ENCODE measurements around the gene FKRP. TPM values are rescaled to one million over a fixed set of nuclear protein-coding genes. Genes with fewer than 3 reads are reported as not detected.

FKRP gene
- total and polyA plus RNA-seq, 2 of the 13 experiments (the other 11 are each of a cell fraction or from before 2014, with no cell fraction given), result 7.3 to 9.8 TPM

DNA sequence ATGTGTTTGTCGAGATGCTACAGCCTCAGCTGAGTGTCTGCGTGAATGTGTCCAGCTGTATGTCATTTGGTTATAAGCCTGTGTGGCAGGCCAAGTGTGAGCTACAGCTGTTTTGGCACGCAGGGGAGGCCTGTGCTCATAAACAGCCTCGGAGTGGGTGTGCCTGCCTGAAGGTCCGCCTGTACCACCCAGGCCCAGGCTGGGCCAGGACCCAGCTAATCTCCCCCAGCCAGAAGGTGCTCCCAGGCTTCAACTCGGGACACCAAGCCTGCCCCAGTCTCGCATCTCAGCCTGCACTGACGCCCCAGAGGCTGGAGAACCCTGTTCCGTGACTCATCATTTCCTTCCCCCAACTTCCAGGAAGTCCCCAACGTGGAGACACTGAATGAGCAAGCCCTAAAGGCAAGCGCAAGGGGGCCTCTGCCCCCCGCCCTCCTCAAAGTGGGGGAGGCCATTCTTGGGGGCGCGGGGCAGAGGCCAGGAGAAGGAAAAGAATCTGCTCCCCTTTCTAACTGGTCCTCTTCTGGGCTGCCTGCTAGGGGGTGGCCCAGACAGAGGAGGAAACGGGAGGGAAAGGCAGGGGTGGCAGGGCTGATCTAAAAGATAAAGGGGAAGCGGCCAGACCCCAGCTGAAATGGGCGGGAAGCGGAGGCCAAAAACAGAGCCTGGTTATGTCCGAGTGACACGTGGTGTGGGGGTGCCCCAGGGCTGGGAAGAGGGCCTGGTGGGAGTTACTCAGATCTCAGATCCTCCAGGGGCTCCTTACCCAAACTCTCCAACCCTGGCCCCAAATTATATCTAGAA is 40.6 kb downstream of the FKRP start (continued):
- TF ChIP-seq, protein P1, sequence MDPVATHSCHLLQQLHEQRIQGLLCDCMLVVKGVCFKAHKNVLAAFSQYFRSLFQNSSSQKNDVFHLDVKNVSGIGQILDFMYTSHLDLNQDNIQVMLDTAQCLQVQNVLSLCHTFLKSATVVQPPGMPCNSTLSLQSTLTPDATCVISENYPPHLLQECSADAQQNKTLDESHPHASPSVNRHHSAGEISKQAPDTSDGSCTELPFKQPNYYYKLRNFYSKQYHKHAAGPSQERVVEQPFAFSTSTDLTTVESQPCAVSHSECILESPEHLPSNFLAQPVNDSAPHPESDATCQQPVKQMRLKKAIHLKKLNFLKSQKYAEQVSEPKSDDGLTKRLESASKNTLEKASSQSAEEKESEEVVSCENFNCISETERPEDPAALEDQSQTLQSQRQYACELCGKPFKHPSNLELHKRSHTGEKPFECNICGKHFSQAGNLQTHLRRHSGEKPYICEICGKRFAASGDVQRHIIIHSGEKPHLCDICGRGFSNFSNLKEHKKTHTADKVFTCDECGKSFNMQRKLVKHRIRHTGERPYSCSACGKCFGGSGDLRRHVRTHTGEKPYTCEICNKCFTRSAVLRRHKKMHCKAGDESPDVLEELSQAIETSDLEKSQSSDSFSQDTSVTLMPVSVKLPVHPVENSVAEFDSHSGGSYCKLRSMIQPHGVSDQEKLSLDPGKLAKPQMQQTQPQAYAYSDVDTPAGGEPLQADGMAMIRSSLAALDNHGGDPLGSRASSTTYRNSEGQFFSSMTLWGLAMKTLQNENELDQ (CRISPR knock-in tag; IDR thresholded peaks at IDR 0.05; ENCODE audit: borderline replicate concordance), result no peak
- TF ChIP-seq XBP1 (CRISPR knock-in tag; IDR thresholded peaks at IDR 0.05) (no peak; the same call in 1 of the 2 replicates), ZNF441 (CRISPR knock-in tag; IDR thresholded peaks at IDR 0.05; ENCODE audit: borderline replicate concordance) (no peak), ZFP36 (IDR thresholded peaks at IDR 0.05; ENCODE audit: borderline replicate concordance, low read depth, low read length, partially characterized antibody) (no peak), PLRG1 (conservative IDR thresholded peaks at IDR 0.05) (no peak), ZEB1 (IDR thresholded peaks at IDR 0.05; ENCODE audit: insufficient replicate concordance, low read depth) (no peak), RFXAP (CRISPR knock-in tag; IDR thresholded peaks at IDR 0.05; ENCODE audit: borderline replicate concordance) (0 out of 2 replicates have a peak, but pooled peaks have one; percentile 7), RBFOX2 (IDR thresholded peaks at IDR 0.05; ENCODE audit: low read depth, low read length) (0 out of 2 replicates have a peak, but pooled peaks have one; percentile 39), MYC (CRISPR knock-in tag; IDR thresholded peaks at IDR 0.05; ENCODE audit: borderline replicate concordance) (peak; percentile 37; the same call in 1 of the 2 replicates), MEF2D (CRISPR knock-in tag; IDR thresholded peaks at IDR 0.05) (0 out of 2 replicates have a peak, but pooled peaks have one; percentile 28), ZNF547 (CRISPR knock-in tag; IDR thresholded peaks at IDR 0.05) (no peak), ZNF17 (CRISPR knock-in tag; IDR thresholded peaks at IDR 0.05) (no peak), SNAPC2 (CRISPR knock-in tag; IDR thresholded peaks at IDR 0.05) (no peak), ZNF772 (CRISPR knock-in tag; IDR thresholded peaks at IDR 0.05) (peak; percentile 73), KLF11 (CRISPR knock-in tag; IDR thresholded peaks at IDR 0.05) (0 out of 2 replicates have a peak, but pooled peaks have one; percentile 2), SPEN (CRISPR knock-in tag; IDR thresholded peaks at IDR 0.05; ENCODE audit: low read depth) (0 out of 2 replicates have a peak, but pooled peaks have one; percentile 12), ZNF263 (CRISPR knock-in tag; IDR thresholded peaks at IDR 0.05) (peak; percentile 31; the same call in 1 of the 2 replicates), ETV6 (CRISPR knock-in tag; conservative IDR thresholded peaks at IDR 0.05) (peak; percentile 96), HNRNPLL (IDR thresholded peaks at IDR 0.05; ENCODE audit: low read depth, low read length, poor library complexity, severe bottlenecking) (peak; percentile 16)
- TF ChIP-seq, protein P2, sequence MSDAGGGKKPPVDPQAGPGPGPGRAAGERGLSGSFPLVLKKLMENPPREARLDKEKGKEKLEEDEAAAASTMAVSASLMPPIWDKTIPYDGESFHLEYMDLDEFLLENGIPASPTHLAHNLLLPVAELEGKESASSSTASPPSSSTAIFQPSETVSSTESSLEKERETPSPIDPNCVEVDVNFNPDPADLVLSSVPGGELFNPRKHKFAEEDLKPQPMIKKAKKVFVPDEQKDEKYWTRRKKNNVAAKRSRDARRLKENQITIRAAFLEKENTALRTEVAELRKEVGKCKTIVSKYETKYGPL (CRISPR knock-in tag; IDR thresholded peaks at IDR 0.05), result no peak
- TF ChIP-seq, protein P3, sequence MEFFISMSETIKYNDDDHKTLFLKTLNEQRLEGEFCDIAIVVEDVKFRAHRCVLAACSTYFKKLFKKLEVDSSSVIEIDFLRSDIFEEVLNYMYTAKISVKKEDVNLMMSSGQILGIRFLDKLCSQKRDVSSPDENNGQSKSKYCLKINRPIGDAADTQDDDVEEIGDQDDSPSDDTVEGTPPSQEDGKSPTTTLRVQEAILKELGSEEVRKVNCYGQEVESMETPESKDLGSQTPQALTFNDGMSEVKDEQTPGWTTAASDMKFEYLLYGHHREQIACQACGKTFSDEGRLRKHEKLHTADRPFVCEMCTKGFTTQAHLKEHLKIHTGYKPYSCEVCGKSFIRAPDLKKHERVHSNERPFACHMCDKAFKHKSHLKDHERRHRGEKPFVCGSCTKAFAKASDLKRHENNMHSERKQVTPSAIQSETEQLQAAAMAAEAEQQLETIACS (CRISPR knock-in tag; IDR thresholded peaks at IDR 0.05), result no peak
- TF ChIP-seq, protein P4, sequence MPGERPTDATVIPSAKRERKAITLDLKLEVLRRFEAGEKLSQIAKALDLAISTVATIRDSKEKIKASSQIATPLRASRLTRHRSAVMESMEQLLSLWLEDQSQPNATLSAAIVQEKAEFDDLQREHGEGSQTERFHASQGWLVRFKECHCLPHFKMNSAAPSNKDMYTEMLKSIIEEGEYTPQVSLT (CRISPR knock-in tag; IDR thresholded peaks at IDR 0.05; ENCODE audit: borderline replicate concordance, low read depth), result no peak
- TF ChIP-seq, protein P5, sequence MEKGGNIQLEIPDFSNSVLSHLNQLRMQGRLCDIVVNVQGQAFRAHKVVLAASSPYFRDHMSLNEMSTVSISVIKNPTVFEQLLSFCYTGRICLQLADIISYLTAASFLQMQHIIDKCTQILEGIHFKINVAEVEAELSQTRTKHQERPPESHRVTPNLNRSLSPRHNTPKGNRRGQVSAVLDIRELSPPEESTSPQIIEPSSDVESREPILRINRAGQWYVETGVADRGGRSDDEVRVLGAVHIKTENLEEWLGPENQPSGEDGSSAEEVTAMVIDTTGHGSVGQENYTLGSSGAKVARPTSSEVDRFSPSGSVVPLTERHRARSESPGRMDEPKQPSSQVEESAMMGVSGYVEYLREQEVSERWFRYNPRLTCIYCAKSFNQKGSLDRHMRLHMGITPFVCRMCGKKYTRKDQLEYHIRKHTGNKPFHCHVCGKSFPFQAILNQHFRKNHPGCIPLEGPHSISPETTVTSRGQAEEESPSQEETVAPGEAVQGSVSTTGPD (CRISPR knock-in tag; IDR thresholded peaks at IDR 0.05), result 0 out of 2 replicates have a peak, but pooled peaks have one; percentile 25
